Heart right ventricle (tissue), 16 donors: ENCODE results near the gene LGALS1. TPM values are rescaled to one million over a fixed set of nuclear protein-coding genes. Genes with fewer than 3 reads are reported as not detected.
A peak's percentile ranks its signal among the peaks of the same experiment; 100 is the strongest.

ENCODE experiments used
- ATAC-seq, 8 donors: fragments of 200-7000 bp; cut with Tn5 transposase; one replicate each; pipeline ENCODE4 v1.9.1; 2020; ENCODE audit warnings: mild to moderate bottlenecking in 8 of 8, moderate library complexity in 8 of 8, moderate number of reproducible peaks in 1 of 8
- DNase-seq, 2 donors: peaks; one replicate each; pipeline ENCODE4 v3.0.0-alpha.2; 2020
- H3K27ac ChIP-seq, 10 donors: fragments of 200-600 bp; sonication (generic) in 2 of 10; one replicate each; pipeline versions ENCODE4 v1.5.0 to v1.8.0; 2020 to 2022; ENCODE audit warnings: mild to moderate bottlenecking in 3 of 10
- H3K27me3 ChIP-seq, 7 donors: fragments of 200-600 bp; one replicate each; pipeline ENCODE4 v1.8.0; 2021 to 2022; ENCODE audit warnings: mild to moderate bottlenecking in 2 of 7
- H3K36me3 ChIP-seq, 9 donors: fragments of 200-600 bp; sonication (generic) in 1 of 9; one replicate each; pipeline versions ENCODE4 v1.5.0 to v1.8.0; 2020 to 2022; ENCODE audit warnings: mild to moderate bottlenecking in 2 of 9
- H3K4me1 ChIP-seq, 9 donors: fragments of 200-600 bp; sonication (generic) in 1 of 9; one replicate each; pipeline versions ENCODE4 v1.5.0 to v1.8.0; 2020 to 2022; ENCODE audit warnings: mild to moderate bottlenecking in 4 of 9
- H3K4me3 ChIP-seq, 10 donors: fragments of 200-600 bp; sonication (generic) in 2 of 10; one replicate each; pipeline versions ENCODE4 v1.5.0 to v1.8.0; 2020 to 2022; ENCODE audit warnings: mild to moderate bottlenecking in 7 of 10, moderate library complexity in 2 of 10
- H3K9me3 ChIP-seq, 11 donors: fragments of 200-600 bp in 10 of 11; sonication (generic) in 2 of 11; one replicate each; pipeline versions ENCODE4 v1.5.0 to v1.8.0; 2013 to 2022; ENCODE audit warnings: mild to moderate bottlenecking in 2 of 11, control low read depth in 1 of 11, moderate library complexity in 1 of 11
- CTCF ChIP-seq, 9 donors: fragments of 200-600 bp; sonication (generic) in 2 of 9; IDR thresholded peaks; one replicate each; pipeline versions ENCODE4 v1.5.0 to v1.8.0; 2021 to 2022; ENCODE audit warnings: antibody characterized with exemption in 9 of 9, mild to moderate bottlenecking in 5 of 9, moderate library complexity in 1 of 9
- WGBS, 2 donors: extraction: QIAGEN DNeasy Blood & Tissue Kit; methylation state at CpG; one replicate each; pipeline ENCODE4 v1.1.7; 2013; ENCODE audit warnings: inconsistent platforms in 1 of 2; 5-methylcytosine and 5-hydroxymethylcytosine counted together
- intact Hi-C, 10 donors: fragments of 100-400 bp; cut with DNase I; formaldehyde crosslinking; loops; one replicate each; pipeline versions ENCODE4 v1.11.1 to v1.14.2; 2022
- polyA plus RNA-seq, 2 donors: library from polyadenylated mRNA; stranded (reverse); fragments of 200-250 nt; gene quantifications; one replicate each; pipeline ENCODE4 v1.2.3, GENCODE V29; 2013
- total RNA-seq, 10 donors: library from RNA; stranded (reverse); fragmentation: NEBNext Ultra II Directional in 3 of 10; extraction: Animal tissue kit (Norgen Biotek cat#: 25700) in 3 of 10; gene quantifications; one replicate each; pipeline versions ENCODE4 v1.2.1 to v1.2.4, GENCODE V29; 2021 to 2023
- donor health status: Arrhythmogenic right ventricular cardiomyopathy.
- donor health status: ischemic (EF 13 %, LVEDD 7.1; RV severe dilation, severe dysfunction).
- donor health status: healthy with polysubstance abuse.
- donor health status: DM: no; HTN: yes; CAD: no.
- donor health status: DM: no; HTN: no; CAD: no.
- donor health status: ischemic (EF 25% LVEDD 6.9; RV normal size, moderate dysfunction).
- donor health status: ischemic (EF 25% LVEDD 5.7; RV mildly dilated, moderate dysfunction).
- donor health status: healthy.
- donor health status: DM: yes; HTN: yes; CAD: no.
- donor health status: Ischemic cardiomyopathy.
- donor health status: ischemic (EF 35%, LVEDD 5.7; RV mildly dilated, moderate dysfunction).
- donor health status: nonischemic (EF 11% LVEDD 7.7; RV severe dilation, severe dysfunction).
- donor health status: DM: yes; HTN: yes; CAD: no.
- donor health status: PGD.
- donor health status: ischemic (EF 29% LVEDD 5.4; RV normal size, mild dysfunction).
- donor health status: nonischemic (EF 23%, LVEDD 6.1; RV moderate dilation, normal function).

LGALS1 gene
- total and polyA plus RNA-seq, 12 donors: 651 to 4,200 (median 803) TPM

GRCh38 chr22:37658133-37659065 is 17.0 kb upstream of the LGALS1 start, which contains the start of gene PDXP:
Gene PDXP, plus strand, starts transcription at chr22:37658723. Its CDS starts 60 bp downstream, at chr22:37658783.
- Histone ChIP-seq H3K4me3 (peak within 1 kb of the TSS; percentile 53 to 71 (median 60)), H3K27me3 (no peaks in the 10 kb centered on the region), H3K9me3 (no peaks in the 10 kb centered on the region), H3K36me3 (peaks cover 0 to 16% (median 0%) of the 10 kb centered on the region in 9 donors), H3K27ac (peak within 1 kb of the TSS; percentile 15 to 91 (median 80)), H3K4me1 (peaks cover 8 to 57% (median 44%) of the 10 kb centered on the region in 9 donors)
- DNase-seq (peak; percentile 100), ATAC-seq (peak; percentile 95 to 99 (median 97))
- no peak for TF ChIP-seq CTCF (IDR thresholded peaks at IDR 0.05)
- WGBS, 2 donors: 0% methylated on average over 85 to 101 of the region's 101 CpGs
- intact Hi-C loops: loop anchor here in 4 of 10 donors (1.0 to 2.0 kb wide), 3 partner anchors 16 to 18 kb away; partner anchors contain the start of gene LGALS1 (in 3 of the 4)

GRCh38 chr22:37659066-37659896 is 16.2 kb upstream of the LGALS1 start:
- DNase-seq: no peak
- H3K9me3 ChIP-seq: no peaks in the 10 kb centered on the region
- TF ChIP-seq CTCF (IDR thresholded peaks at IDR 0.05): no peak
- H3K36me3 ChIP-seq: peaks cover 0 to 7% (median 0%) of the 10 kb centered on the region in 9 donors
- H3K27me3 ChIP-seq: no peaks in the 10 kb centered on the region
- ATAC-seq: no peak
- H3K27ac ChIP-seq: peak overlapping the region in 8 of 10 donors; percentile 56 to 88 (median 69)
- 4% methylated on average over 59 to 68 of the region's 68 CpGs for WGBS, 2 donors
- peak overlapping the region; percentile 53 to 71 (median 60) for H3K4me3 ChIP-seq
- peaks cover 8 to 60% (median 44%) of the 10 kb centered on the region in 9 donors for H3K4me1 ChIP-seq
- intact Hi-C loops: loop anchor here in 3 of 10 donors (2.0 kb wide), 2 partner anchors 16 to 18 kb away; partner anchors contain the start of gene LGALS1 (in 2 of the 3)

- 82 to 86% methylated on average over 14 of the region's 14 CpGs for WGBS, 2 donors
- H3K27ac ChIP-seq: peak overlapping the region in 7 of 10 donors; percentile 53 to 80 (median 74)
- DNase-seq (no peak), ATAC-seq (no peak)
- TF ChIP-seq CTCF (IDR thresholded peaks at IDR 0.05): no peak
- no peaks in the 10 kb centered on the region for H3K27me3 ChIP-seq
- no peaks in the 10 kb centered on the region for H3K9me3 ChIP-seq
- peaks cover 11 to 68% (median 44%) of the 10 kb centered on the region in 9 donors for H3K4me1 ChIP-seq
- intact Hi-C loops: loop anchor here in 3 of 10 donors (2.0 kb wide), 2 partner anchors 15 to 17 kb away; partner anchors contain the start of gene LGALS1 (in 2 of the 3)
- H3K4me3 ChIP-seq: peak overlapping the region in 6 of 10 donors; percentile 59 to 71 (median 61)
- H3K36me3 ChIP-seq: no peaks in the 10 kb centered on the region
Observed at GRCh38 chr22:37659897-37660708, 15.3 kb upstream of the LGALS1 start.
